NB4 (cell line): ENCODE data around the gene ASIC3.

Source experiments
- POLR2A ChIP-seq: IDR thresholded peaks from 2 replicates; pipeline ENCODE4 v1.6.1; 2011; ENCODE audit warnings: mild to moderate bottlenecking; ENCODE audit not compliant: insufficient read length; ENCODE audit errors: extremely low read depth
- TF ChIP-seq, protein P1 (sequence below): IDR thresholded peaks from one replicate; pipeline ENCODE4 v1.5.1; 2012; ENCODE audit warnings: low read depth, low read length
- TF ChIP-seq, protein P2 (sequence below): IDR thresholded peaks from 2 replicates; pipeline ENCODE4 v1.6.1; 2011; ENCODE audit warnings: low read depth, low read length

DNA sequence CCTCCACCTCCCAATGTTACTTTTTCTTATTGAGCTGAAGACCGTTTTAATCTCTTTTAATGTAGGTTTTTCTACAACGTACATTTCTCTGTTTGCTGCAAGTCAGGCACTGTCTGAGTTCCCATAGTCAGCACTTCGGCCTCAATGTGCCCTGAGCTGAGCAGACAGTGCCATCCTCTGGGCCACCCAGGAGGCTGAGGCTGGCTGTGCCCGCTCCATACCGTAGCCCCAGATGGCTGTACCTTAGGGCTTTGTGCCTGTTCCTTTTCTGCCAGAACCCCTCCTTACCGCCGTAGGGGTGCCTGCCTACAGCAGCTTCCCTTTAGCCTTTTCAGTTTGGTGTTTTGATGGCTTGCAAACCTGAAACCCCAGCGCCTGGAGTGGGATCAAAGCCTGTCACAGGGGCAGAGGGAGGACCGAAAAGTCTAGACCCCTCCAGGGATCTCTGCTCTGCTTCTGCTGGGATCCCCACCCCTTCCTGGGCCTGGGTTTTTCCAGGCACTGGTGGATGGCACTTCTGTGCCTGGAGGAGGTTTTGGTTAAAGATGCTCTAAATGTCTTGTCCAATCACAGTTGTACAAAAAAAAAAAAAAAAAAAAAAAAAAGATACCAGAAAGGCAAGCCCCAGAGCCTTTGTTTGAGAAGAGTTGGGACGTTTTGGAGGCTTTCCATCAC lies 46.9 kb downstream of the ASIC3 start:
- TF ChIP-seq, protein P1, sequence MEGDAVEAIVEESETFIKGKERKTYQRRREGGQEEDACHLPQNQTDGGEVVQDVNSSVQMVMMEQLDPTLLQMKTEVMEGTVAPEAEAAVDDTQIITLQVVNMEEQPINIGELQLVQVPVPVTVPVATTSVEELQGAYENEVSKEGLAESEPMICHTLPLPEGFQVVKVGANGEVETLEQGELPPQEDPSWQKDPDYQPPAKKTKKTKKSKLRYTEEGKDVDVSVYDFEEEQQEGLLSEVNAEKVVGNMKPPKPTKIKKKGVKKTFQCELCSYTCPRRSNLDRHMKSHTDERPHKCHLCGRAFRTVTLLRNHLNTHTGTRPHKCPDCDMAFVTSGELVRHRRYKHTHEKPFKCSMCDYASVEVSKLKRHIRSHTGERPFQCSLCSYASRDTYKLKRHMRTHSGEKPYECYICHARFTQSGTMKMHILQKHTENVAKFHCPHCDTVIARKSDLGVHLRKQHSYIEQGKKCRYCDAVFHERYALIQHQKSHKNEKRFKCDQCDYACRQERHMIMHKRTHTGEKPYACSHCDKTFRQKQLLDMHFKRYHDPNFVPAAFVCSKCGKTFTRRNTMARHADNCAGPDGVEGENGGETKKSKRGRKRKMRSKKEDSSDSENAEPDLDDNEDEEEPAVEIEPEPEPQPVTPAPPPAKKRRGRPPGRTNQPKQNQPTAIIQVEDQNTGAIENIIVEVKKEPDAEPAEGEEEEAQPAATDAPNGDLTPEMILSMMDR: no peak
- TF ChIP-seq POLR2A: no peak
- TF ChIP-seq, protein P2, sequence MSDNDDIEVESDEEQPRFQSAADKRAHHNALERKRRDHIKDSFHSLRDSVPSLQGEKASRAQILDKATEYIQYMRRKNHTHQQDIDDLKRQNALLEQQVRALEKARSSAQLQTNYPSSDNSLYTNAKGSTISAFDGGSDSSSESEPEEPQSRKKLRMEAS: no peak
